Right lobe of liver (tissue), 6 donors: ENCODE measurements around the gene UBE2E1. TPM values are rescaled to one million over a fixed set of nuclear protein-coding genes. Genes with fewer than 3 reads are reported as not detected.

Experiments used
- ATAC-seq, 4 donors: fragments of 200-7000 bp; cut with Tn5 transposase; one replicate each; pipeline ENCODE4 v1.9.1; 2020; ENCODE audit warnings: mild to moderate bottlenecking in 4 of 4, moderate library complexity in 4 of 4
- DNase-seq, 3 donors: peaks; one replicate each; pipeline ENCODE4 v3.0.0-alpha.2; 2020
- H3K27ac ChIP-seq, 3 donors: fragments of 200-600 bp; one replicate each; pipeline ENCODE4 v1.8.0; 2022
- H3K27me3 ChIP-seq, 2 donors: fragments of 200-600 bp; one replicate each; pipeline ENCODE4 v1.8.0; 2022
- H3K36me3 ChIP-seq, 4 donors: fragments of 200-600 bp; sonication (generic) in 1 of 4; one replicate each; pipeline versions ENCODE4 v1.5.1 to v1.8.0; 2017 to 2022; ENCODE audit warnings: control low read depth in 1 of 4
- H3K4me1 ChIP-seq, 4 donors: fragments of 200-600 bp; sonication (generic) in 1 of 4; one replicate each; pipeline versions ENCODE4 v1.5.1 to v1.8.0; 2017 to 2022; ENCODE audit warnings: control low read depth in 1 of 4
- H3K4me3 ChIP-seq, 3 donors: fragments of 200-600 bp; one replicate each; pipeline ENCODE4 v1.8.0; 2022
- H3K9me3 ChIP-seq, 4 donors: fragments of 200-600 bp; sonication (generic) in 1 of 4; one replicate each; pipeline versions ENCODE4 v1.5.1 to v1.8.0; 2017 to 2022; ENCODE audit warnings: control low read depth in 1 of 4
- POLR2A ChIP-seq: fragments of 450-650 bp; IDR thresholded peaks from one replicate; pipeline ENCODE4 v1.6.1; 2017; ENCODE audit warnings: antibody characterized with exemption, mild to moderate bottlenecking
- WGBS: methylation state at CpG from one replicate; pipeline ENCODE4 v1.1.6; 2018; ENCODE audit warnings: low coverage, low lambda C conversion rate; ENCODE audit not compliant: insufficient coverage; ENCODE audit errors: missing lambda C conversion rate; 5-methylcytosine and 5-hydroxymethylcytosine counted together
- intact Hi-C, 2 donors: fragments of 100-400 bp; cut with DNase I; formaldehyde crosslinking; loops; one replicate each; pipeline versions ENCODE4 v1.11.2 to v1.14.1; 2022
- total RNA-seq, 6 experiments: library from RNA; depleted of rRNA in 2 of 6; stranded (reverse); fragments of >200 nt in 2 of 6; fragmentation: NEBNext Ultra II Directional in 3 of 6; extraction: Animal tissue kit (Norgen Biotek cat#: 25700) in 3 of 6; gene quantifications; one replicate each; pipeline versions ENCODE4 v1.1.0 to v1.2.4, GENCODE V29; 2016 to 2023
- TF ChIP-seq, protein P1 (sequence below), 4 donors: fragments of 200-600 bp in 3 of 4; fragments of 450-650 bp in 1 of 4; IDR thresholded peaks; one replicate each; pipeline versions ENCODE4 v1.5.1 to v1.8.0; 2016 to 2022; ENCODE audit warnings: antibody characterized with exemption in 4 of 4, mild to moderate bottlenecking in 2 of 4
- donor health status: DM: no; HTN: yes; CAD: no.
- donor health status: DM: no; HTN: no; CAD: no.
- donor health status: DM: no; HTN: no; CAD: no.
- donor health status: DM: no; HTN: yes; CAD: no.
- donor health status: DM: no; HTN: yes; CAD: no.

Gene UBE2E1
- total RNA-seq, 6 experiments from 2014 or later = 20.8 to 40.4 (median 29.7) TPM

GRCh38 chr3:23785097-23785645 lies 20.6 kb upstream of the UBE2E1 start:
- H3K36me3 ChIP-seq = no peaks in the 10 kb centered on the region
- intact Hi-C loops = no loop called here
- H3K27me3 ChIP-seq = no peaks in the 10 kb centered on the region
- no peak overlapping the region for H3K27ac ChIP-seq
- no peak overlapping the region for H3K4me3 ChIP-seq
- no peaks in the 10 kb centered on the region for H3K4me1 ChIP-seq
- ATAC-seq (no peak), DNase-seq (no peak)
- H3K9me3 ChIP-seq = no peaks in the 10 kb centered on the region
- WGBS = 45% methylated on average over 6 of the region's 6 CpGs
- TF ChIP-seq, protein P1, sequence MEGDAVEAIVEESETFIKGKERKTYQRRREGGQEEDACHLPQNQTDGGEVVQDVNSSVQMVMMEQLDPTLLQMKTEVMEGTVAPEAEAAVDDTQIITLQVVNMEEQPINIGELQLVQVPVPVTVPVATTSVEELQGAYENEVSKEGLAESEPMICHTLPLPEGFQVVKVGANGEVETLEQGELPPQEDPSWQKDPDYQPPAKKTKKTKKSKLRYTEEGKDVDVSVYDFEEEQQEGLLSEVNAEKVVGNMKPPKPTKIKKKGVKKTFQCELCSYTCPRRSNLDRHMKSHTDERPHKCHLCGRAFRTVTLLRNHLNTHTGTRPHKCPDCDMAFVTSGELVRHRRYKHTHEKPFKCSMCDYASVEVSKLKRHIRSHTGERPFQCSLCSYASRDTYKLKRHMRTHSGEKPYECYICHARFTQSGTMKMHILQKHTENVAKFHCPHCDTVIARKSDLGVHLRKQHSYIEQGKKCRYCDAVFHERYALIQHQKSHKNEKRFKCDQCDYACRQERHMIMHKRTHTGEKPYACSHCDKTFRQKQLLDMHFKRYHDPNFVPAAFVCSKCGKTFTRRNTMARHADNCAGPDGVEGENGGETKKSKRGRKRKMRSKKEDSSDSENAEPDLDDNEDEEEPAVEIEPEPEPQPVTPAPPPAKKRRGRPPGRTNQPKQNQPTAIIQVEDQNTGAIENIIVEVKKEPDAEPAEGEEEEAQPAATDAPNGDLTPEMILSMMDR (IDR thresholded peaks at IDR 0.05) = no peak
- no peak for TF ChIP-seq POLR2A

- Histone ChIP-seq H3K9me3 (no peaks in the 10 kb centered on the region), H3K36me3 (no peaks in the 10 kb centered on the region), H3K27ac (no peak overlapping the region), H3K27me3 (no peaks in the 10 kb centered on the region), H3K4me3 (no peak overlapping the region), H3K4me1 (no peaks in the 10 kb centered on the region)
- ATAC-seq = no peak
- no peak for DNase-seq
- intact Hi-C loops = no loop called here
- WGBS = 48% methylated on average over 2 of the region's 2 CpGs
- no peak for TF ChIP-seq POLR2A
- TF ChIP-seq, protein P1 (IDR thresholded peaks at IDR 0.05) = no peak
Measured at GRCh38 chr3:23785882-23786281, 19.9 kb upstream of the UBE2E1 start.

GRCh38 chr3:23791678-23792077 lies 14.1 kb upstream of the UBE2E1 start:
- H3K27ac ChIP-seq = no peak overlapping the region
- H3K4me1 ChIP-seq = no peaks in the 10 kb centered on the region
- H3K36me3 ChIP-seq = no peaks in the 10 kb centered on the region
- H3K4me3 ChIP-seq = no peak overlapping the region
- 69% methylated on average over 2 of the region's 2 CpGs for WGBS
- ATAC-seq (no peak), DNase-seq (no peak)
- no peak for TF ChIP-seq POLR2A
- TF ChIP-seq, protein P1 (IDR thresholded peaks at IDR 0.05) = no peak
- no peaks in the 10 kb centered on the region for H3K9me3 ChIP-seq
- H3K27me3 ChIP-seq = no peaks in the 10 kb centered on the region
- intact Hi-C loops = no loop called here

DNA sequence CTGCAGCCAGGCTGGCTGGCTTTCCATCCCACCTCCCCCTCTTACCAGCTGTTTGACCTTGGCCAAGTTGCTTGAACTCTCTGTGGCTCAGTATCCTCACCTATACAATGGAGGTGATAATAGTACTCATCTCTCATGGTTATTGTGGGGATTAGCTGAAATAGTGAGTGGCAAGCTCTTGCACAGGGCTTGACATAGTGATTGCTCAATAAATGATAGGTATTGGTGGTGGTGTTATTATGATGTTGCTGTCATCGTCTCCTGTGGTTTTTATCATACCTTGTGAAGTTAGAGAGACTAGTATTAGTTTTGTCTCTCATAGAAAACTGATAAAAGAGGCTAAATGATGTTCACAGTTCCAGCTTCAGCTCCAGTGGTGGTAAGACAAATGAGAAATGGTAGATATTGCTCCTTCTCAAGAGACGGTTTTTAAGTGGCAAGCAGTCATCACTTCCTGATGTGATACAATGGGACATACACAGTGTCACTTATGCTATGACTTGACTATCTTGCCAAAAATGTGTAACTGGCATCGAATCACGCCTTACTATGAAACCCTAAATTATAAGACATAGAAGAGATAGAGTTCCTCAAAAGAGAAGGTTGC lies 12.1 kb upstream of the UBE2E1 start:
- 80% methylated on average over 4 of the region's 4 CpGs for WGBS
- H3K4me3 ChIP-seq = no peak overlapping the region

More for the DNA sequence above, 12.1 kb upstream of the UBE2E1 start:
- ATAC-seq (no peak), DNase-seq (no peak)
- H3K27ac ChIP-seq = no peak overlapping the region
- no peaks in the 10 kb centered on the region for H3K27me3 ChIP-seq
- H3K4me1 ChIP-seq = no peaks in the 10 kb centered on the region
- intact Hi-C loops = no loop called here
- no peaks in the 10 kb centered on the region for H3K36me3 ChIP-seq
- no peak for TF ChIP-seq POLR2A
- TF ChIP-seq, protein P1 (IDR thresholded peaks at IDR 0.05) = no peak
- H3K9me3 ChIP-seq = no peaks in the 10 kb centered on the region
